Brain microvascular endothelial cell (primary cell): ENCODE measurements around the gene ERGIC3.

Experiments
- DNase-seq: peaks from one replicate; pipeline ENCODE4 v3.0.0-alpha.2; 2020
- H3K27ac ChIP-seq: fragments of 250-450 bp; sonication (Bioruptor Pico); 2 replicates; pipeline ENCODE4 v1.5.1; 2020; ENCODE audit warnings: mild to moderate bottlenecking, moderate library complexity
- H3K27me3 ChIP-seq: fragments of 250-450 bp; sonication (Bioruptor Pico); replicated peaks from 2 replicates; pipeline ENCODE4 v1.5.1; 2020; ENCODE audit warnings: mild to moderate bottlenecking
- H3K36me3 ChIP-seq: fragments of 250-450 bp; sonication (Bioruptor Pico); replicated peaks from 2 replicates; pipeline ENCODE4 v1.5.1; 2020; ENCODE audit warnings: mild to moderate bottlenecking
- H3K4me3 ChIP-seq: 2 replicates; pipeline ENCODE4 v1.5.1; 2011; ENCODE audit warnings: low read depth, mild to moderate bottlenecking, control low read depth, low read length, moderate library complexity
- in situ Hi-C: cut with HindIII; loops from 2 replicates; pipeline ENCODE4 v1.10.0; 2017; ENCODE audit warnings: low sequenced_read_pairs, low pct_ligation_motif_present
- TF ChIP-seq, protein P1 (sequence below): IDR thresholded peaks from 2 replicates; pipeline ENCODE4 v1.5.1; 2011; ENCODE audit warnings: low read depth, mild to moderate bottlenecking, moderate library complexity, low read length, control low read depth, inconsistent platforms; ENCODE audit errors: missing control alignments

Gene ERGIC3

DNA sequence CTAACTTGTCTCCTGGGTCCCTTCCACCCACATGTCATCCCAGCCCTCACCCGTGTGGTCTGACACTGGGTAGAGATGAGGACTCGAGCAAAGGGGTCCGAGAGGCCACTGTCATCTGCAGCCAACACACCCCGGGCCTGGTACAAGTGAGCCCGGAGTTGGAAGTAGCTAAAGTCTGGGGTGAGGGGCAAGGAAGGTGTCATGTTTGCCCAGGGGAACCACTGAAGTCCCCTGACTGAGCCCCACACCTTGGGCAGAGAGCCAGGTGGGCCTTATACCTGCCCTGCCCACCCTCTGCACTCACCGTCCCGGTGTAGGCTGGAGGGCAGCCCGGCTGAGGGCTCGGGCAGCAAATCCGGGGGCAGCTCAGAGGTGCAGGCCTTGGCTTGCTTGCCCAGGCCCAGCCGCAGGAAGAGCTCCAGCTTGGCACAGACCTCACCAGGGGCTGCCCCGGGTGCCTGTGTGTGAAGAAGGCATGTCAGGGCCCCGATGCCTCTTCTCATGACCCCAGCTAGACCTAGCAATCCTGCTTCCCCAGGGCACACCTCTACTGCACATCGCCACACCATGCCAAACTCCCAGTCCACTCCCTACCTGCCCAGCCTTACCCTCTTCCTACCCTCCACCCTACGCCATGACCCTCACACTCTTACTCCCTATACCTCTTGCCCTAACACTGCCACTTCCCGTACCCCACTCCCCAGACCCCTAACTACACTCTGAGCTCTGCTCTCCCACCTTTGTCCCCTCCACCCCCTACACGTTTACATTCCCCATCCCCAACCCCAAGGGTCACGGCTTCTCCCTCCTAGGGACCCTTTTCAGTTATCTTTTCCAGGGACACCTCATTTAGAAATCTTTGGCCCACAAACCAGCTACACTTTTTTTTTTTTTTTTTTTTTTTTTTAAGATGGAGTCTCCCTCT lies 42.0 kb downstream of the ERGIC3 start:
- DNase-seq: no peak
- in situ Hi-C loops: no loop called here
- TF ChIP-seq, protein P1, sequence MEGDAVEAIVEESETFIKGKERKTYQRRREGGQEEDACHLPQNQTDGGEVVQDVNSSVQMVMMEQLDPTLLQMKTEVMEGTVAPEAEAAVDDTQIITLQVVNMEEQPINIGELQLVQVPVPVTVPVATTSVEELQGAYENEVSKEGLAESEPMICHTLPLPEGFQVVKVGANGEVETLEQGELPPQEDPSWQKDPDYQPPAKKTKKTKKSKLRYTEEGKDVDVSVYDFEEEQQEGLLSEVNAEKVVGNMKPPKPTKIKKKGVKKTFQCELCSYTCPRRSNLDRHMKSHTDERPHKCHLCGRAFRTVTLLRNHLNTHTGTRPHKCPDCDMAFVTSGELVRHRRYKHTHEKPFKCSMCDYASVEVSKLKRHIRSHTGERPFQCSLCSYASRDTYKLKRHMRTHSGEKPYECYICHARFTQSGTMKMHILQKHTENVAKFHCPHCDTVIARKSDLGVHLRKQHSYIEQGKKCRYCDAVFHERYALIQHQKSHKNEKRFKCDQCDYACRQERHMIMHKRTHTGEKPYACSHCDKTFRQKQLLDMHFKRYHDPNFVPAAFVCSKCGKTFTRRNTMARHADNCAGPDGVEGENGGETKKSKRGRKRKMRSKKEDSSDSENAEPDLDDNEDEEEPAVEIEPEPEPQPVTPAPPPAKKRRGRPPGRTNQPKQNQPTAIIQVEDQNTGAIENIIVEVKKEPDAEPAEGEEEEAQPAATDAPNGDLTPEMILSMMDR: no peak

DNA sequence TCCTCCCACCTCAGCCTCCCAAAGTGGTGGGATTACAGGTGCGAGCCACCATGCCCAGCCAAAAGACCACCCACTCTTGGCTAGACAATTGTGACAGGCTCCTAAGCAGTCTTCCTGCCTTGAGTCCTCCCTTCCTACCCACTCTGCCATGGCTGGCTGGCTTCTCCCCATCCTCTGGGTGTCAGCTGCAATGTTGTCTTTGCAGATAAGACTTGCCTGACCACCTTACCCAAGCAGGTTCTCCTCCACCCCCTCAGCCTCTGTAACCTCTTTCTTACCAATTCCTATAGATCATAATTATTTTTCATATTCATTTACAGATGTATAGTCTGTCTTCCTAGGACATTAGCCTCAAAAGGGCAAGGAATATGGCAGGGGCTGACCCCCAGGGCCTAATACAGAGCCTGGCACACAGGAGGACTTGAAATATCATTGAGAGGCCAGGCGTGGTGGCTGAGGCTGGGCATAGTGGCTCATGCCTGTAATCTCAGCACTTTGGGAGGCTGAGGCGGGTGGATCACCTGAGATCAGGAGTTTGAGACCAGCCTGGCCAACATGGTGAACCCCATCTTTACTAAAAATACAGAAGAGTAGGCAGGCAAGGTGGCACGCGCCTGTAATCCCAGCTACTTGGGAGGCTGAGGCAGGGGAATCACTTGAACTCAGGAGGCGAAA lies 45.0 kb downstream of the ERGIC3 start:
- TF ChIP-seq, protein P1: no peak
- DNase-seq: no peak
- Histone ChIP-seq H3K27me3 (no peaks in the 10 kb centered on the region), H3K4me3 (no peak overlapping the region), H3K36me3 (no peaks in the 10 kb centered on the region), H3K27ac (no peak overlapping the region)
- in situ Hi-C loops: no loop called here

More for the DNA sequence above, 42.0 kb downstream of the ERGIC3 start:
- H3K27me3 ChIP-seq: no peaks in the 10 kb centered on the region
- no peaks in the 10 kb centered on the region for H3K36me3 ChIP-seq
- H3K4me3 ChIP-seq: no peak overlapping the region
- no peak overlapping the region for H3K27ac ChIP-seq

DNA sequence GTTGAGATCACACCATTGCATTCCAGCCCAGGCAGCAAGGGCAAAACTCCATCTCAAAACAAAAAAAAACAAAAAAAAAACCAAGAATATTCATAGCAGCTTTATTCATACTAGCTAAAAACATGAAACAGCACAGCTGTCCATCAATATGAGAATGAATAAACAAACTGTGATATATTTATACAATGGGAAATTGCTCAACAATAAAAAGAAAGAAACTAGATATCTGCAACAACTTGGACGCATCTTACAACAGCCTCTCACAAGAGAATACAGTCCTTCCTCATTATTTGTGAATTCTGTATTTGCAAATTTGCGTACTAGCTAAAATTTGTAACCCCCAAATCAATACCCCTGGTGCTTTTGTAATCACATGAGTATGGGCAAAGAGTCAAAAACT lies 45.6 kb downstream of the ERGIC3 start:
- Histone ChIP-seq H3K4me3 (no peak overlapping the region), H3K27me3 (no peaks in the 10 kb centered on the region), H3K36me3 (no peaks in the 10 kb centered on the region), H3K27ac (no peak overlapping the region)
- no peak for DNase-seq
- TF ChIP-seq, protein P1: no peak
- in situ Hi-C loops: no loop called here

DNA sequence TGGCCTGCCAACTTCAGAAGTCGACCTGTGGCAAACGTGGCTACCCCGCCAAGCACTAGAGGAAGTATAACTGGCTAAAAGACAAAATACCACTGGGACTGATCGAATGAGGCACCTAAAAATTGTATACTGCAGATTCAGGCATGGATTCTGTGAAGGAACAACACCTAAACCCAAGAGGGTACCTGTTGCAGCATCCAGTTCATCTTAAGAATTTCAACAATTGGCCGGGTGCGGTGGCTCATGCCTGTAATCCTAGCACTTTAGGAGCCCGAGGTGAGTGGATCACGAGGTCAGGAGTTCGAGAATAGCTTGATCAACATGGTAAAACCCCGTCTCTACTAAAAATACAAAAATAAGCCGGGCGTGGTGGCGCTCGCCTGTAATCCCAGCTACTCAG lies 46.5 kb downstream of the ERGIC3 start:
- TF ChIP-seq, protein P1: no peak
- in situ Hi-C loops: no loop called here
- Histone ChIP-seq H3K27me3 (no peaks in the 10 kb centered on the region), H3K36me3 (no peaks in the 10 kb centered on the region), H3K27ac (no peak overlapping the region), H3K4me3 (no peak overlapping the region)
- DNase-seq: no peak

DNA sequence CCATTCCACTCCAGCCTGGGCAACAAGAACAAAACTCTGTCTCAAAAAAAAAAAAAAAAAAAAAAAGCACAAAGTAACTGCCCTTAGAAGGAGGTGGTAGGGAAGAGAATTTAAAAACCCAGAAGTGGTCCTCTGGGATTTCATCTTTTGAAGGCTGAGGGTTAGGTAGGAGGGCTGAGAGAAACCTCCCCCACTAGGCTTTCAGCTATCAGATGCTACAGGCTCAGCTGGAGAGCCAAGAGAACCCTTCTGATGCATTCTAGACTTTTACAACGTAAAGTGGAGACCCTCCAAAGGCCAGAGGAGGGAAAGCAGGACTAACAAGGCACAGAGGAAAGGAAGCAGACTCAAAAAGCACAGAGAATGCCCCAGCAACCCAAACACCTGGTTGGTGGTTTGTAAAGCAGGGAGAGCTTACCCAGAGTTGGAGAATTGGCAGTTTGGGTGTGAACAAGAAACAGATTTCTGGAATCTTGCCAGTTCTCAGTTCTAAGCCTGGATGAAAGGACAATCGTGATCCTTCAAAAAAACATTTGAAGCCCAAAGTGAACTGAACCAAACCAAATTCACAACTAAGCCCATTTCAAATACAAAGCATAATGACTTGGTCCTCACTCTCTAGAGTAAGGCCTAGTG lies 50.6 kb downstream of the ERGIC3 start:
- in situ Hi-C loops: no loop called here
- Histone ChIP-seq H3K27me3 (no peaks in the 10 kb centered on the region), H3K36me3 (no peaks in the 10 kb centered on the region), H3K27ac (no peak overlapping the region), H3K4me3 (no peak overlapping the region)
- TF ChIP-seq, protein P1: no peak
- DNase-seq: no peak
